HG02623 (cell line): ENCODE data around the gene CREB3L2.
A peak's percentile ranks its signal among the peaks of the same experiment; 100 is the strongest.
"Not testable (repeated sequence)": the region's sequence is repeated elsewhere in the genome, so short reads cannot be mapped to it uniquely, and the experiment has no call there.

ENCODE experiments used
- ATAC-seq: cut with Tn5 transposase; IDR thresholded peaks from one replicate; pipeline ENCODE4 v1.9.1; 2021; ENCODE audit warnings: moderate library complexity; ENCODE audit not compliant: unreplicated experiment

Gene CREB3L2

DNA sequence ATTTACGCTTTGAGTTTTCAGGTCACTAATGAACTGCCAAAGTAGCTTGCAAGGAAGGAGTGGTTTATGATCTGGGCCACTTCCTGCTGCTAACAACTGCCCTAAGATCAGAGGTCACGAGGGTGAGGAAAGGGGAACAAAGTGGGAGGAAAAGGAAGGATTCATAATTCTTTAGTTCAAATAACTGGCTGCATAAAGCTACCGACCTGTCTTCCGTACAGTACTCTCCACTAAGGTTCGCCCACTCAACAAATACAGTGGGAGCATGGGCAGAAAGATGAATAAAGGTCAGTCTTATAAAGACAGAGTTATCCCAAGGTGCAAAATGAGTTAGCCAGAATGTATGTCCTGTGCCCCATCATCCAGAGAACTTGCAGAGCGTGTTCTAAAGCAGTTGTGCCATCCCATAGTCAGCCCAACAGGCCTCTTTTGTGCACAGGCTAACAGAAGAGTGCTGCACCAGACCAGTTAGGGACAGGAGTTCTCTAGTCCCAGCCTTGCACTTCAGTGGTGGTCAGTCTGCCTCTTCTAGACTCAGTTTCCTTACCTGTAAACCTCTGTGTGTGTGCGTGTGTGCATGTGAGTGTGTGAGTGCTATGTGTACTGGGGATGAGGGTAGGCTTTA, 65.9 kb downstream of the CREB3L2 start:
- no peak for ATAC-seq

DNA sequence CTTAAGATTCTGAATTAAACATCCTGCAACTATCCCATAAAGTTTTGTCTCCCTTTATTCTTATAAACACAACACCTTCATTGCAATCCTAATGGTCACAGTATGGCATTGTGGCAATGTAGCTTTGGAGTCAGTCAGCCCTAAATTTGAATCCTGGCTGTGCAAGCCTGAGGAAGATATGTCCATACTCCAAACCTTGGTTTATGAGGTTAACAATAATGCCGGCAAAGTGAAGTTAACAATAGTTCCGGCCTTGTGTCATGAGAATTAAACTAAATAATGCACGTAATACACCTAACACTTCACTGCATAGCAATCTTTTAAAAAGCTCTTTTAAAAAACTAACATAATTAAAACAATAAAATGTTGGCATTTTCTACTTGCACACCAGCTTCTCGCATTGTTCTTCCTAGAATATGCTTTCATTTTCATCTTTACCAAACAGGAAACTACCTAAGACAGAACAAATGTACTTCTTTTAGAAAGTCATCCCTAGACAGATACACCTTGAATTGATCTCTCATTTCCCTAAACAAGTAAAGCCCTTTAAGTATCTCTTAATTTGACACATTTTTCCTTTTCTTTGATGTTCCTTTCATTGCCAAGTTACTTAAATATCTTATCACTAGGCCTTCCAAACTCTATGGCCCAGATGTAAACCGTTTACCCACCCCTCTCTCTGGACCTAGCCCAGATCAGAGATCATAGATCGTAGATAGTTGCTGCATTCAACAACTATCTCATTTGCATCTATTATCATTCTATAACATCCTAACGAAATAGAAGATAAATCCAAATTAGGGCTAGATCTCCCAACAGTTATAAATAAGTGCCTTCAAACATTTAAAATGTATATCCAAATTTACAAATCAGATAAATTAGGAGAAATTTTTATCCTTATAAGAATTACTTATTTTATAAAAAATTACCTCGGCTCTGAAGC, 66.7 kb downstream of the CREB3L2 start:
- peak; percentile 79 for ATAC-seq

GRCh38 chr7:137934176-137934826, 67.6 kb downstream of the CREB3L2 start:
- ATAC-seq: no peak

- no peak for ATAC-seq
Measured at GRCh38 chr7:137933270-137934017, 68.4 kb downstream of the CREB3L2 start.

GRCh38 chr7:137932881-137933269, 69.0 kb downstream of the CREB3L2 start:
- no peak for ATAC-seq

DNA sequence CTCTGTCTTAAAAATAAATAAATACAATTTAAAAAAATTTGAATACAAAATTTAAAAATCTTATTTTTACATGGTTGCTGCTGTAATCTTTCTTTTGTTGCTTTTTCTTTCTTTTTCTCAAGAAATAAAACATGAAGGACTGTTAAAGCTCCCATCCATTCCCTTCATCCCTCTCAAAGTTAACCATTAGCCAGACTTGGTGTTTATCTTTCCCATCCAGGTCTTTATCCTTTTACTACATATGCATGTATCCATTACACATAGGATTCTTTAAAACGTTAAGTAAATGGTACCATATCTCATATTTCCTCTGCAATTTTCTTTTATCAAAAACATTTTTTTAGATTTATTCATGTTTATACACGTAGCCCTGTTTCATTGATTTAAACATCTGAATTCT, 70.1 kb downstream of the CREB3L2 start:
- no peak for ATAC-seq

- no peak for ATAC-seq
Measured at GRCh38 chr7:137930581-137930980, 71.3 kb downstream of the CREB3L2 start.

- no peak for ATAC-seq
Measured at GRCh38 chr7:137928626-137929025, 73.3 kb downstream of the CREB3L2 start.

DNA sequence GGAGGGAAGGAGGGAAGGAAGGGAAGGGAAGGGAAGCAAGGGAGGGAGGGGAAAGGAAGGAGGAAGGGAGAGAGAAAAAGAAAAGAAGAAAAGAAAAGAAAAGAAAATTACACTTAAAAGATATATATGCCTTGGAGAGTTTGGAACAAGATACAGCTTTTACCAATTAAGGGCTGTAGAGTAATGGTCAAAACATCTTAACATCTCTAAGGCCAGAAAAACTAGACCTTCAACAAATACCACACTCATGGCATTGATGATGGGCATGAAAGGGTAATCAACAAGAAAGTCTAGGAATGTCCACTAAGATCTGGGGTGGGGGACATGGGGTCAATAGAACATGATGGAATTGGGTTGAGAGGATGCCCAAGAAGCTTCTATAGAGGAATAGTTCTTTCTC, 74.5 kb downstream of the CREB3L2 start:
- ATAC-seq: no peak

DNA sequence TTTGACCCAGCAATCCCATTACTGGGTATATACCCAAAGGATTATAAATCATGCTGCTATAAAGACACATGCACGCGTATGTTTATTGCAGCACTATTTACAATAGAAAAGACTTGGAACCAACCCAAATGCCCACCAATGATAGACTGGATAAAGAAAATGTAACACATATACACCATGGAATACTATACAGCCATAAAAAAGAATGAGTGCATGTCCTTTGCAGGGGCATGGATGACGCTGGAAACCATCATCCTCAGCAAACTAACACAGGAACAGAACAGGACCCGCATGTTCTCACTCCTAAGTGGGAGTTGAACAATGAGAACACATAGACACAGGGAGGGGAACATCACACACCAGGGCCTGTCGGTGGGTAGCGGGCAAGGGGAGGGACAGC, 75.7 kb downstream of the CREB3L2 start:
- not testable (repeated sequence) for ATAC-seq

- ATAC-seq: no peak
Measured at GRCh38 chr7:137925754-137926153, 76.1 kb downstream of the CREB3L2 start.

DNA sequence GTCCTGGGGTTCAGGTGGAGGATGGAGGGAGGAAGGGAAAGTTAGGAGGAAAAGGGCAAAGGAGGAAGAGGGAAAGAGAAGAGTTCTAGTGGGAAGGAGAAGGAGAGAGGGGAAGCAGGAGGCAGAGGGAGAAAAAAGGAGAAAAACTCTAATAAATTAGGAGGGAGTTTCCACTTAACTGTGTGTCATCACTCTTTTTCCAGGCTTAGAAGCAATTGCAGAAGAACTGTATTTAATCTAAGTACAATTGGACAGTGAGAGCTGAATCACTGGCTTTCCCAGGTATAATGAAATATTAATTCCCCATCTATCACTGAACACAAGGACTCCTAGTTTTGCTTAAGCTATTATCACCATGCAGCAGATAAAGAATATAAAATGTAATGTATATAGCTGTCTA, 76.8 kb downstream of the CREB3L2 start:
- ATAC-seq: no peak

GRCh38 chr7:137923380-137923779, 78.5 kb downstream of the CREB3L2 start:
- no peak for ATAC-seq

DNA sequence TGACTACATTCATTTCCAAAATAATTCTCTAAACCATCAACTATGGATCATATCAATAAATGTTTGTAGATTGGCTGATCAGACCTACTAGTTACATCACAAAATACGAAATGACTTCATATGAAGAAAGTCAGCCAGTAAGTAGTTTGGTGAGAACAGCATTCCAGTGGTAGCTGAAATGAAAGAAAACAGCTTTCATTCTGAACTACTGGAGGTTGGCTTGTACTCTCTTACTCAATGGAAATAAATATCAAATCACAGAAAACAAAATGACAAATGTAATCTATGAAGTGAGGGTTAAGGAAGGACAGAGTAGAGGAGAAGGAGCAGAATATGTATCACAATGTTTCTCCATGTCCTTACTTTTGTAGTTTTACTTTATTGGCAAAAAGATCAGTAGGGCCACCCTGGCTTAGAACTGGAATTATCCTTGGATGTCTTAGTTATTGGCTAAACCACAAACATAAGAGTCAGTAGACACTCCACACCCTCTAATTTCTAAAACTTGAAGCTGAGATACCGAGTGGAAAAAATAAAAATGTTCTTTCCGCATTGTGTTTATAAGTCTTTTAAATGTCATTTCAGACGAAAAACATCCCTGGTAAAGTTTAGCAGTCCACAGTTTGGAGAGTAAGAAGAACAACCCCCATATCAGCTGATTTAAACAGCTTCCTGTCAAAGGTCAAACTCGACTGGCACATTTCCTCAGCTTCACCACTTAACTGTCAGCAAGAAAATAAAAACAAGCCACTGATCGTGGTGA, 81.1 kb downstream of the CREB3L2 start:
- ATAC-seq: no peak

DNA sequence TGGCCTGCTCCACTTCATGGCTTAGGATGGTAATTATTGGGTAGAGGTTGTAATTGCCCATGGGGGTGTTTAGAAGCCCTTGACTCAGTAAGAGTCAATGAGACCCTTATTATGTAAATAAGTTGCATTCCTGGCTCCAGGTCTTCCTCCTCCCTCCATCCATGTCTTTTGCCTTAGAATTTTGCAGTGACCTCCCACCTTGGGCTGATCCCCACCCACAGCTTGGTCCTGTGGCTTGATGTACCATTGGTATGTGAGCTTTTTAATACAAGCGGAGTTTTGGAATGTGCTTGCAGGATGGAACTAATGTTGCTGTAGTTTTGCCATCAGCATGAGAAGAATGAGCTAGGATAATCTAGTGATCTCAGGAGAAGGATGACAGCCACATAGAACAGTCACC, 81.9 kb downstream of the CREB3L2 start:
- ATAC-seq: no peak

DNA sequence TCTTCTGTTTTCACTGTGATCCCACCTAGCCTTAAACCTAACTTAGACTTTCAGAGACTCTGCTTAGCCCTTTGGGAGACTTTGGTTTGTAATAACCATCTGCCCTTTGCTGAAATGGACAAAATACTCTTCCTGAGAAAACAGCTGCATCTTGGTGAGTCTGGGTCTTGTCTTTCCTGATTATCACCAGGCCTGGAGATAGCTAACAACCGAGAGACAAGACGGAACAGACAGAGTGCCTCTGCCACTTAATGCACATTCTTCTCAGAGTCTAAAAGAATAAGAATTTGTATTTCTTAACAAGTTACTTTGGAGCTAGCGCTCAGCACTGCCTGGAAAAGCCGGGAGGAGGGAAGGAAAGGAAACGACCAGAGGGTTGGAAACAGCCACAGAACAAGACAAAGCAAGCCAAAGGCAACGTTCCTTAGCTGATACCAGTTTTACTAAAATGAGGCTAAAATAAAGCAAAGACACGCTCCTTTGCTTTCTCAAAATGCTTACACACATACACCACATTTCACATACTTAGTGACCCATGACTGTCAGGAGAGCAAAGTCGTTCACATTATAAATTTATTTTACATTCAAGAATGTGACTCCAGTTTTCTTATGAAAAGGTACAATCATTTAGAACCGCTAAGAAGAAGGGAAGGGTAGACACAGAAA, 84.8 kb downstream of the CREB3L2 start:
- no peak for ATAC-seq

- ATAC-seq: no peak
Measured at GRCh38 chr7:137916564-137916963, 85.3 kb downstream of the CREB3L2 start.

- ATAC-seq: no peak
Measured at GRCh38 chr7:137915266-137915665, 86.6 kb downstream of the CREB3L2 start.

DNA sequence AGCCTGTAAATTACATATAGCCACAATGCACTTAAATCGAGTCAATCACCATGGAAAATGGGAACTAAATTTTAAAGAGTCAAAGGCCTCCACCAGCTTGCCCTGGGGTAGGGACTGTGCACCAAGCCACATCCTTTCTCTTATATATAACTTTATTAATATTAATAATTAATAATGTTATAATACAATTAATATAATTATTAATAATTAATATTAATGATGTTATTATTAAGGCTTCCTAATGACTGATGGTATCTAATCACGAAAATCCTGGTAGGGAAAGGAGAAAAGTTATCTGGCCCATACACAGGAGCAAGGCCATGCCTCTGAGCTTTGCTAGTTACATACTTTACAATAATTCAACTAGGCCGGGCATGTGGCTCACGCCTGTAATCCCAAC, 87.9 kb downstream of the CREB3L2 start:
- no peak for ATAC-seq

GRCh38 chr7:137909042-137909441, 92.8 kb downstream of the CREB3L2 start:
- no peak for ATAC-seq
